Measurements from ENCODE around the gene CHST1. TPM values are rescaled to one million over a fixed set of nuclear protein-coding genes. Genes with fewer than 3 reads are reported as not detected.

The CHST1 gene
- total RNA-seq, 1 donor from 2014 or later: not detected

DNA sequence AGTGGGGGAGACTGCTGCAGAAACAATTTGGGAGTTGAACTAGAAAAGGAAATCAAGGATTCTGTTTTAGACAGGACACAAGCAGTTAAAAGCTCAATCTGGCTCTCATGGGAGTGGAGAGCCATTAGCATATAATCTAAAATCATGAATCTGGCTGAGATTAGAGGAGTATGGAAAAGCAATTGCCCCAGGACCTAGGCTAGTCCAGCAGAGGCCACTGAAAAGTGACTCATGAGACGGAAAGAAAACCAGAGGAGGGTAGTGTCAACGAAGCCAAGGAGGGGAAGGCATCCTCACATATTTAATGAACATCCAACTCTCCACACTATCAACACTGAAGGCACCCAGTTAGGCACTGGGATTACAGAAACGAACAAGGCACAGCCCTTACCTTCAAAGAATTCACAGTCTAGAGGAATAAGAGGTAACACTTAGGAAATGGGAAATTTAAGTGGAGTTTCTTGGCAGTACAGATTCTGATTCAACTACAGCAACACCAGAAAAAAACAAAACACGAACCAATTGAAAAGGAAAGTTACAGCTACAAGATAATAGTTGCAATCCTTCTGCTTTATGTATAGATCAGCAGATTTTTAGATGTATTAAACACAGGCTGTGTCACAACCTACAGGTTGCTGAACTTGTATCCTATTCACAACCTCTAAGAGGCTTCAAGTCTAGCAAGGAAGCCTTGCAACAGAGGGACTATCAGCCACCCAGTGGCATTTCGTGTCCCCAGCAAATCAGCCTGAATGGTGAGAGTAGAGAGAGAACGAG, 43.7 kb upstream of the CHST1 start:
- H3K27ac Mint-ChIP-seq: no peak overlapping the region
- peaks cover 63% of the 10 kb centered on the region for H3K27me3 ChIP-seq
- no peak overlapping the region for H3K4me3 ChIP-seq
- TF ChIP-seq, protein P1, sequence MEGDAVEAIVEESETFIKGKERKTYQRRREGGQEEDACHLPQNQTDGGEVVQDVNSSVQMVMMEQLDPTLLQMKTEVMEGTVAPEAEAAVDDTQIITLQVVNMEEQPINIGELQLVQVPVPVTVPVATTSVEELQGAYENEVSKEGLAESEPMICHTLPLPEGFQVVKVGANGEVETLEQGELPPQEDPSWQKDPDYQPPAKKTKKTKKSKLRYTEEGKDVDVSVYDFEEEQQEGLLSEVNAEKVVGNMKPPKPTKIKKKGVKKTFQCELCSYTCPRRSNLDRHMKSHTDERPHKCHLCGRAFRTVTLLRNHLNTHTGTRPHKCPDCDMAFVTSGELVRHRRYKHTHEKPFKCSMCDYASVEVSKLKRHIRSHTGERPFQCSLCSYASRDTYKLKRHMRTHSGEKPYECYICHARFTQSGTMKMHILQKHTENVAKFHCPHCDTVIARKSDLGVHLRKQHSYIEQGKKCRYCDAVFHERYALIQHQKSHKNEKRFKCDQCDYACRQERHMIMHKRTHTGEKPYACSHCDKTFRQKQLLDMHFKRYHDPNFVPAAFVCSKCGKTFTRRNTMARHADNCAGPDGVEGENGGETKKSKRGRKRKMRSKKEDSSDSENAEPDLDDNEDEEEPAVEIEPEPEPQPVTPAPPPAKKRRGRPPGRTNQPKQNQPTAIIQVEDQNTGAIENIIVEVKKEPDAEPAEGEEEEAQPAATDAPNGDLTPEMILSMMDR (IDR thresholded peaks at IDR 0.05): no peak
- no peak for TF ChIP-seq EZH2phosphoT487 (IDR thresholded peaks at IDR 0.05)
- no peaks in the 10 kb centered on the region for H3K36me3 ChIP-seq
- peaks cover 20% of the 10 kb centered on the region for H3K4me1 Mint-ChIP-seq
- peaks cover 9% of the 10 kb centered on the region for H3K27me3 Mint-ChIP-seq (ENCODE audit: insufficient read depth, low read depth)
- DNase-seq (ENCODE audit: low spot score): no peak
- no peaks in the 10 kb centered on the region for H3K9me3 Mint-ChIP-seq
- no peak overlapping the region for H3K27ac ChIP-seq
- H2AFZ ChIP-seq (replicated peaks): no peak overlapping the region
- no peaks in the 10 kb centered on the region for H3F3A ChIP-seq (ENCODE audit: low read depth)
- H3K4me3 Mint-ChIP-seq: no peak overlapping the region
- H4K20me1 ChIP-seq (ENCODE audit: low read depth): no peaks in the 10 kb centered on the region
- no peaks in the 10 kb centered on the region for H3K36me3 Mint-ChIP-seq
- no peak overlapping the region for H3K9ac ChIP-seq
- H3K4me2 ChIP-seq: no peak overlapping the region
- H3K4me1 ChIP-seq: peaks cover 16% of the 10 kb centered on the region
- H3K9me3 ChIP-seq (ENCODE audit: low read depth): no peaks in the 10 kb centered on the region
- H3K79me2 ChIP-seq (ENCODE audit: low read depth): no peaks in the 10 kb centered on the region

- peaks cover 62% of the 10 kb centered on the region for H3K27me3 ChIP-seq
- H3K4me1 ChIP-seq: peaks cover 21% of the 10 kb centered on the region
- no peaks in the 10 kb centered on the region for H3K9me3 Mint-ChIP-seq
- H3K4me3 ChIP-seq: no peak overlapping the region
- no peak overlapping the region for H3K27ac Mint-ChIP-seq
- no peak overlapping the region for H3K27ac ChIP-seq
- no peak overlapping the region for H2AFZ ChIP-seq (replicated peaks)
- H3K79me2 ChIP-seq (ENCODE audit: low read depth): no peaks in the 10 kb centered on the region
- H3K36me3 Mint-ChIP-seq: no peaks in the 10 kb centered on the region
- no peak overlapping the region for H3K4me3 Mint-ChIP-seq
- H3F3A ChIP-seq (ENCODE audit: low read depth): no peaks in the 10 kb centered on the region
- H3K36me3 ChIP-seq: no peaks in the 10 kb centered on the region
- no peak overlapping the region for H3K9ac ChIP-seq
- DNase-seq (ENCODE audit: low spot score): no peak
- peaks cover 11% of the 10 kb centered on the region for H3K27me3 Mint-ChIP-seq (ENCODE audit: insufficient read depth, low read depth)
- no peak overlapping the region for H3K4me2 ChIP-seq
- no peaks in the 10 kb centered on the region for H4K20me1 ChIP-seq (ENCODE audit: low read depth)
- H3K4me1 Mint-ChIP-seq: peaks cover 22% of the 10 kb centered on the region
- H3K9me3 ChIP-seq (ENCODE audit: low read depth): no peaks in the 10 kb centered on the region
- no peak for TF ChIP-seq EZH2 (IDR thresholded peaks at IDR 0.05)
- TF ChIP-seq, protein P1 (IDR thresholded peaks at IDR 0.05): no peak
Observed at GRCh38 chr11:45704635-45705034, 39.2 kb upstream of the CHST1 start.

- no peaks in the 10 kb centered on the region for H3K9me3 ChIP-seq (ENCODE audit: low read depth)
- Mint-ChIP-seq H3K27ac (no peak overlapping the region), H3K9me3 (no peaks in the 10 kb centered on the region), H3K4me1 (peaks cover 22% of the 10 kb centered on the region), H3K27me3 (ENCODE audit: insufficient read depth, low read depth) (peaks cover 11% of the 10 kb centered on the region), H3K4me3 (no peak overlapping the region), H3K36me3 (no peaks in the 10 kb centered on the region)
- H3K79me2 ChIP-seq (ENCODE audit: low read depth): no peaks in the 10 kb centered on the region
- H3F3A ChIP-seq (ENCODE audit: low read depth): no peaks in the 10 kb centered on the region
- H3K27me3 ChIP-seq: peaks cover 62% of the 10 kb centered on the region
- H3K4me2 ChIP-seq: no peak overlapping the region
- no peak overlapping the region for H3K27ac ChIP-seq
- H4K20me1 ChIP-seq (ENCODE audit: low read depth): no peaks in the 10 kb centered on the region
- no peak for DNase-seq (ENCODE audit: low spot score)
- H3K36me3 ChIP-seq: no peaks in the 10 kb centered on the region
- H3K9ac ChIP-seq: no peak overlapping the region
- no peak overlapping the region for H2AFZ ChIP-seq (replicated peaks)
- TF ChIP-seq EZH2 (IDR thresholded peaks at IDR 0.05) (no peak), EZH2phosphoT487 (IDR thresholded peaks at IDR 0.05) (no peak)
- TF ChIP-seq, protein P1 (IDR thresholded peaks at IDR 0.05): no peak
- H3K4me3 ChIP-seq: no peak overlapping the region
- peaks cover 21% of the 10 kb centered on the region for H3K4me1 ChIP-seq
Observed at GRCh38 chr11:45704133-45704532, 38.7 kb upstream of the CHST1 start.
